IMR-90 (cell line): Measurements from ENCODE around the gene VPS13C. TPM values are rescaled to one million over a fixed set of nuclear protein-coding genes. Genes with fewer than 3 reads are reported as not detected.

ENCODE experiments used
- ATAC-seq: fragments of 200-7000 bp; cut with Tn5 transposase; 2 replicates; pipeline ENCODE4 v1.9.1; 2020; ENCODE audit warnings: low read depth, mild to moderate bottlenecking, moderate library complexity
- BruUV-seq: library from RNA; stranded (reverse); fragments of 400-500 nt; replicated peaks from 2 replicates; lab custom pipeline; 2021; lab: Mats Ljungman, UMichigan
- CTCF ChIA-PET: fragments of 300-600 bp; formaldehyde crosslinking; extraction: SDS; loops from one replicate; lab custom pipeline; 2021; ENCODE audit warnings: antibody characterized with exemption; lab: Yijun Ruan, JAX
- POLR2A ChIA-PET: fragments of 300-600 bp; sonication (Branson Sonifier 250); formaldehyde crosslinking; loops from one replicate; lab custom pipeline; 2022; ENCODE audit warnings: antibody characterized with exemption; ENCODE audit not compliant: unreplicated experiment; lab: Charles Lee
- DNase-seq: peaks from one replicate; pipeline ENCODE4 v3.0.0; 2013
- H2AFZ ChIP-seq: replicated peaks from 2 replicates; pipeline ENCODE3; 2013; ENCODE audit warnings: low read length, mild to moderate bottlenecking; ENCODE audit not compliant: poor library complexity
- H2AK5ac ChIP-seq: 2 replicates; pipeline ENCODE4 v1.6.1; 2013; ENCODE audit warnings: low read depth, low read length, inconsistent platforms
- H2AK9ac ChIP-seq: replicated peaks from 2 replicates; pipeline ENCODE3; 2013; ENCODE audit warnings: mild to moderate bottlenecking, low read depth, low read length, moderate library complexity; ENCODE audit not compliant: poor library complexity
- H2BK120ac ChIP-seq: 2 replicates; pipeline ENCODE4 v1.6.1; 2013; ENCODE audit warnings: low read depth, low read length, inconsistent platforms
- H2BK15ac ChIP-seq: 3 replicates; pipeline ENCODE4 v1.6.1; 2013; ENCODE audit warnings: low read depth, low read length, inconsistent platforms
- H2BK20ac ChIP-seq: 2 replicates; pipeline ENCODE4 v1.6.1; 2013; ENCODE audit warnings: low read depth, mild to moderate bottlenecking, inconsistent platforms, low read length, moderate library complexity
- H2BK5ac ChIP-seq: 2 replicates; pipeline ENCODE4 v1.6.1; 2013; ENCODE audit warnings: mild to moderate bottlenecking, low read depth, low read length, inconsistent platforms; ENCODE audit not compliant: poor library complexity, severe bottlenecking
- H3K14ac ChIP-seq: replicated peaks from 2 replicates; pipeline ENCODE4 v1.6.1; 2013; ENCODE audit warnings: low read depth, low read length, inconsistent platforms
- H3K18ac ChIP-seq: 2 replicates; pipeline ENCODE4 v1.6.1; 2013; ENCODE audit warnings: low read depth, low read length, control low read depth
- H3K23ac ChIP-seq: 2 replicates; pipeline ENCODE4 v1.6.1; 2013; ENCODE audit warnings: low read depth, low read length, inconsistent platforms
- H3K27ac ChIP-seq: 2 replicates; pipeline ENCODE4 v1.5.1; 2013; ENCODE audit warnings: mild to moderate bottlenecking, control low read depth, low read length; ENCODE audit not compliant: insufficient read depth
- H3K27me3 ChIP-seq: 2 replicates; pipeline ENCODE4 v1.6.1; 2013; ENCODE audit warnings: low read length; ENCODE audit not compliant: control insufficient read depth, insufficient read depth
- H3K36me3 ChIP-seq: 2 replicates; pipeline ENCODE4 v1.6.1; 2013; ENCODE audit warnings: low read length, mixed read lengths; ENCODE audit not compliant: control insufficient read depth, insufficient read depth
- H3K4ac ChIP-seq: 2 replicates; pipeline ENCODE4 v1.6.1; 2013; ENCODE audit warnings: low read depth, low read length, inconsistent platforms
- H3K4me1 ChIP-seq: 2 replicates; pipeline ENCODE4 v1.6.1; 2013; ENCODE audit warnings: low read length, mixed read lengths; ENCODE audit not compliant: control insufficient read depth, insufficient read depth
- H3K4me2 ChIP-seq: 2 replicates; pipeline ENCODE4 v1.6.1; 2013; ENCODE audit warnings: low read depth, mild to moderate bottlenecking, control low read depth, low read length, moderate library complexity
- H3K4me3 ChIP-seq: 2 replicates; pipeline ENCODE4 v1.5.1; 2013; ENCODE audit warnings: low read depth, mild to moderate bottlenecking, control low read depth, low read length, moderate library complexity; ENCODE audit not compliant: insufficient read depth
- H3K56ac ChIP-seq: 2 replicates; pipeline ENCODE4 v1.6.1; 2013; ENCODE audit warnings: low read length, inconsistent platforms; ENCODE audit not compliant: insufficient read depth; ENCODE audit errors: extremely low read depth
- H3K79me1 ChIP-seq, 2 experiments: 2 replicates each; pipeline ENCODE4 v1.6.1; 2013; ENCODE audit warnings: low read length in 2 of 2, inconsistent platforms in 1 of 2, low read depth in 1 of 2
- H3K9ac ChIP-seq: 2 replicates; pipeline ENCODE4 v1.6.1; 2013; ENCODE audit warnings: low read depth, low read length, control low read depth
- H3K9me1 ChIP-seq: 2 replicates; pipeline ENCODE4 v1.6.1; 2013; ENCODE audit warnings: low read length, inconsistent platforms; ENCODE audit not compliant: insufficient read depth
- H3K9me3 ChIP-seq: 2 replicates; pipeline ENCODE4 v1.6.1; 2013; ENCODE audit warnings: low read length; ENCODE audit not compliant: control insufficient read depth, insufficient read depth
- H4K20me1 ChIP-seq: 2 replicates; pipeline ENCODE4 v1.6.1; 2013; ENCODE audit warnings: low read length, inconsistent platforms; ENCODE audit not compliant: insufficient read depth
- H4K5ac ChIP-seq: 2 replicates; pipeline ENCODE4 v1.6.1; 2013; ENCODE audit warnings: mild to moderate bottlenecking, low read depth, low read length, control low read depth
- H4K8ac ChIP-seq, 2 experiments: 2 replicates each; pipeline ENCODE4 v1.6.1; 2013; ENCODE audit warnings: low read depth in 2 of 2, low read length in 2 of 2, control low read depth in 1 of 2, inconsistent platforms in 1 of 2
- H4K91ac ChIP-seq: 2 replicates; pipeline ENCODE4 v1.6.1; 2013; ENCODE audit warnings: low read depth, low read length, inconsistent platforms; ENCODE audit not compliant: insufficient read depth
- BHLHE40 ChIP-seq: fragments of 150-350 bp; IDR thresholded peaks from 2 replicates; pipeline ENCODE4 v1.6.1; 2016; ENCODE audit warnings: mild to moderate bottlenecking, low read depth, low read length
- CEBPB ChIP-seq: IDR thresholded peaks from 2 replicates; pipeline ENCODE4 v1.6.1; 2012; ENCODE audit warnings: low read depth, low read length, improper control_type of control experiment
- CHD1 ChIP-seq: IDR thresholded peaks from 2 replicates; pipeline ENCODE4 v1.6.1; 2012; ENCODE audit warnings: low read depth, low read length, improper control_type of control experiment
- FOS ChIP-seq: fragments of 150-350 bp; IDR thresholded peaks from 2 replicates; pipeline ENCODE4 v1.6.1; 2016; ENCODE audit warnings: low read depth, low read length
- MAFK ChIP-seq: IDR thresholded peaks from 2 replicates; pipeline ENCODE4 v1.6.1; 2012; ENCODE audit warnings: low read depth, low read length, improper control_type of control experiment
- MAZ ChIP-seq: IDR thresholded peaks from 2 replicates; pipeline ENCODE4 v1.6.1; 2012; ENCODE audit warnings: low read depth, mild to moderate bottlenecking, low read length, improper control_type of control experiment, moderate library complexity, borderline replicate concordance
- MXI1 ChIP-seq: IDR thresholded peaks from 2 replicates; pipeline ENCODE4 v1.6.1; 2012; ENCODE audit warnings: low read depth, mild to moderate bottlenecking, low read length, moderate library complexity, borderline replicate concordance
- NFE2L2 ChIP-seq: fragments of 150-350 bp; IDR thresholded peaks from 2 replicates; pipeline ENCODE4 v1.6.1; 2016; ENCODE audit warnings: low read depth, mild to moderate bottlenecking, low read length
- POLR2A ChIP-seq: IDR thresholded peaks from 2 replicates; pipeline ENCODE4 v1.6.1; 2012; ENCODE audit warnings: mild to moderate bottlenecking, low read depth, low read length
- RAD21 ChIP-seq: IDR thresholded peaks from 2 replicates; pipeline ENCODE4 v1.6.1; 2012; ENCODE audit warnings: low read length, improper control_type of control experiment
- RCOR1 ChIP-seq: IDR thresholded peaks from 2 replicates; pipeline ENCODE4 v1.6.1; 2012; ENCODE audit warnings: mild to moderate bottlenecking, low read length, improper control_type of control experiment; ENCODE audit not compliant: insufficient replicate concordance
- RFX5 ChIP-seq: IDR thresholded peaks from 2 replicates; pipeline ENCODE4 v1.8.0; 2012; ENCODE audit warnings: low read depth, mild to moderate bottlenecking, low read length, moderate library complexity
- SMC3 ChIP-seq: fragments of 150-350 bp; IDR thresholded peaks from 2 replicates; pipeline ENCODE4 v1.6.1; 2016; ENCODE audit warnings: low read depth, mild to moderate bottlenecking, antibody characterized with exemption, low read length, moderate library complexity
- USF2 ChIP-seq: fragments of 150-350 bp; IDR thresholded peaks from 2 replicates; pipeline ENCODE4 v1.6.1; 2017; ENCODE audit warnings: mild to moderate bottlenecking, antibody characterized with exemption, low read length, low read depth
- dilution Hi-C: fragments of 300-500 bp; cut with HindIII; formaldehyde crosslinking; loops from one replicate; pipeline ENCODE4 v1.14.3; 2018; ENCODE audit warnings: low sequenced_read_pairs; ENCODE audit not compliant: unreplicated experiment
- in situ Hi-C: fragments of 300-500 bp; cut with MboI; formaldehyde crosslinking; loops from 3 replicates; pipeline ENCODE4 v1.14.3; 2019; ENCODE audit warnings: low sequenced_read_pairs, inconsistent platforms, mixed read lengths
- intact Hi-C: fragments of 100-400 bp; cut with micrococcal nuclease; formaldehyde crosslinking; loops from 2 replicates; pipeline ENCODE4 v1.10.0; 2022
- polyA plus RNA-seq, 3 experiments: library from polyadenylated mRNA; depleted of rRNA; stranded (reverse); fragments of >200 nt; gene quantifications; 2 replicates each; pipeline ENCODE4 v1.2.3, GENCODE V29; 2012; ENCODE audit warnings: low replicate concordance in 1 of 3
- total RNA-seq: library from RNA; depleted of rRNA; stranded (reverse); fragments of >200 nt; gene quantifications from 2 replicates; pipeline ENCODE4 v1.2.3, GENCODE V29; 2012
- TF ChIP-seq, protein P1 (sequence below): conservative IDR thresholded peaks from 2 replicates; pipeline ENCODE4 v1.5.1; 2012; ENCODE audit warnings: mild to moderate bottlenecking, low read depth, low read length, improper control_type of control experiment
- TF ChIP-seq, protein P2 (sequence below): fragments of 150-350 bp; IDR thresholded peaks from 2 replicates; pipeline ENCODE4 v1.6.1; 2016; ENCODE audit warnings: low read depth, mild to moderate bottlenecking, low read length, moderate library complexity, borderline replicate concordance

VPS13C gene
- total and polyA plus RNA-seq, 2 of the 4 experiments (the other 2 are of a cell fraction) = 8.1 to 32.8 TPM

DNA sequence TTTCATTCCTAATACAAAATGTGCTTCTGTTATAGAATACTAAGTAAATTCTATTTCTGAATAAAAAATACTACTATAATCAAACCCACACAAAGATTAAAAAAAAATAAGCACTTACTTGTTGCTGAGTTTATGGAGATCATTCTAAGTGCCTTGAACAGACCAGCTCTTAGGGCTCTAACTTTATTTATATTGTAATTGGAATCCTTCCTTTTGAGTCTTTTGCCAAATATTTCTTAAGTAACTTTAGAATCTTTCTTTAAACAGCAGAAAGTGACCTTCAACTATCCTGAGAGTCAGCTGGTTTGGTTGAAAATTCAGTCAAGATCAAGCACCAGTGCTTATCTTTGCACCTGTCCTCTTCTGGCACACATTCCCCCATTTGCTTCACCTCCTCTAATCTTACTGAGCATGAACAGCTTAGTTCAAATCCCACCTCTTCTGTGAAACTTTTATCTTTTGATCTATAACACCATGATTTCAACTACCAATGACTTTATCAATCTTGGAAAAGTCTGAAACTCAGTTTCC, 149.3 kb downstream of the VPS13C start:
- no peaks in the 10 kb centered on the region for H3K4me1 ChIP-seq
- H3K56ac ChIP-seq = no peak overlapping the region
- no peak overlapping the region for H4K5ac ChIP-seq
- BruUV-seq = no TSS peak
- H2BK120ac ChIP-seq = no peak overlapping the region
- dilution Hi-C loops = no loop called here
- no peaks in the 10 kb centered on the region for H3K79me1 ChIP-seq
- peaks cover 9% of the 10 kb centered on the region for H3K36me3 ChIP-seq
- ChIA-PET POLR2A (no interaction called here), CTCF (no interaction called here)
- H4K8ac ChIP-seq = no peak overlapping the region
- no peak overlapping the region for H3K14ac ChIP-seq
- H3K27me3 ChIP-seq = no peaks in the 10 kb centered on the region
- H3K23ac ChIP-seq = no peak overlapping the region
- DNase-seq (peak; percentile 56), ATAC-seq (peak; percentile 86)
- H2BK15ac ChIP-seq = no peak overlapping the region
- H4K20me1 ChIP-seq = no peaks in the 10 kb centered on the region
- H3K9me3 ChIP-seq = no peaks in the 10 kb centered on the region
- in situ Hi-C loops = no loop called here
- H3K27ac ChIP-seq = no peak overlapping the region
- no peak overlapping the region for H2AK9ac ChIP-seq
- no peak overlapping the region for H3K4me3 ChIP-seq
- H3K9ac ChIP-seq = no peak overlapping the region
- H3K18ac ChIP-seq = no peak overlapping the region
- H3K9me1 ChIP-seq = no peaks in the 10 kb centered on the region
- no peak overlapping the region for H2AK5ac ChIP-seq
- no peak overlapping the region for H3K4ac ChIP-seq
- TF ChIP-seq CEBPB = no peak
- TF ChIP-seq, protein P1, sequence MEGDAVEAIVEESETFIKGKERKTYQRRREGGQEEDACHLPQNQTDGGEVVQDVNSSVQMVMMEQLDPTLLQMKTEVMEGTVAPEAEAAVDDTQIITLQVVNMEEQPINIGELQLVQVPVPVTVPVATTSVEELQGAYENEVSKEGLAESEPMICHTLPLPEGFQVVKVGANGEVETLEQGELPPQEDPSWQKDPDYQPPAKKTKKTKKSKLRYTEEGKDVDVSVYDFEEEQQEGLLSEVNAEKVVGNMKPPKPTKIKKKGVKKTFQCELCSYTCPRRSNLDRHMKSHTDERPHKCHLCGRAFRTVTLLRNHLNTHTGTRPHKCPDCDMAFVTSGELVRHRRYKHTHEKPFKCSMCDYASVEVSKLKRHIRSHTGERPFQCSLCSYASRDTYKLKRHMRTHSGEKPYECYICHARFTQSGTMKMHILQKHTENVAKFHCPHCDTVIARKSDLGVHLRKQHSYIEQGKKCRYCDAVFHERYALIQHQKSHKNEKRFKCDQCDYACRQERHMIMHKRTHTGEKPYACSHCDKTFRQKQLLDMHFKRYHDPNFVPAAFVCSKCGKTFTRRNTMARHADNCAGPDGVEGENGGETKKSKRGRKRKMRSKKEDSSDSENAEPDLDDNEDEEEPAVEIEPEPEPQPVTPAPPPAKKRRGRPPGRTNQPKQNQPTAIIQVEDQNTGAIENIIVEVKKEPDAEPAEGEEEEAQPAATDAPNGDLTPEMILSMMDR = no peak
- no peak for TF ChIP-seq CHD1
- no peak for TF ChIP-seq RCOR1
- no peak for TF ChIP-seq MAZ
- TF ChIP-seq BHLHE40 = no peak
- no peak for TF ChIP-seq RFX5
- TF ChIP-seq MXI1 = no peak
- no peak for TF ChIP-seq SMC3
- TF ChIP-seq RAD21 = no peak
- no peak for TF ChIP-seq NFE2L2
- TF ChIP-seq FOS = no peak
- TF ChIP-seq MAFK = no peak
- no peak for TF ChIP-seq POLR2A
- TF ChIP-seq, protein P2, sequence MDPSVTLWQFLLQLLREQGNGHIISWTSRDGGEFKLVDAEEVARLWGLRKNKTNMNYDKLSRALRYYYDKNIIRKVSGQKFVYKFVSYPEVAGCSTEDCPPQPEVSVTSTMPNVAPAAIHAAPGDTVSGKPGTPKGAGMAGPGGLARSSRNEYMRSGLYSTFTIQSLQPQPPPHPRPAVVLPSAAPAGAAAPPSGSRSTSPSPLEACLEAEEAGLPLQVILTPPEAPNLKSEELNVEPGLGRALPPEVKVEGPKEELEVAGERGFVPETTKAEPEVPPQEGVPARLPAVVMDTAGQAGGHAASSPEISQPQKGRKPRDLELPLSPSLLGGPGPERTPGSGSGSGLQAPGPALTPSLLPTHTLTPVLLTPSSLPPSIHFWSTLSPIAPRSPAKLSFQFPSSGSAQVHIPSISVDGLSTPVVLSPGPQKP = no peak
- TF ChIP-seq USF2 = no peak
- no peak overlapping the region for H2BK5ac ChIP-seq
- intact Hi-C loops = no loop called here
- H4K91ac ChIP-seq = no peak overlapping the region
- no peak overlapping the region for H3K4me2 ChIP-seq
- H2BK20ac ChIP-seq = no peak overlapping the region
- H2AFZ ChIP-seq = no peak overlapping the region
